Neural cell (in vitro differentiated cells): ENCODE measurements around the gene SLC1A2.

Experiments
- CTCF ChIP-seq: fragments of 450-650 bp; IDR thresholded peaks from 2 replicates; pipeline ENCODE4 v1.5.1; 2014; ENCODE audit warnings: antibody characterized with exemption, mild to moderate bottlenecking, moderate library complexity; ENCODE audit not compliant: poor library complexity, severe bottlenecking
- EP300 ChIP-seq: fragments of 450-650 bp; conservative IDR thresholded peaks from 2 replicates; pipeline ENCODE4 v1.6.1; 2014; ENCODE audit warnings: antibody characterized with exemption, mild to moderate bottlenecking, moderate library complexity; ENCODE audit not compliant: poor library complexity, severe bottlenecking
- EZH2 ChIP-seq: fragments of 200-600, 300-800 bp; shearing (Covaris generic), sonication (generic); IDR thresholded peaks from 2 replicates; pipeline ENCODE4 v1.6.1; 2014; ENCODE audit warnings: antibody characterized with exemption, low read length, borderline replicate concordance, mild to moderate bottlenecking; ENCODE audit not compliant: insufficient read depth, poor library complexity, severe bottlenecking
- MXI1 ChIP-seq: fragments of 450-650 bp; conservative IDR thresholded peaks from 2 replicates; pipeline ENCODE4 v1.6.1; 2014; ENCODE audit warnings: antibody characterized with exemption, mild to moderate bottlenecking; ENCODE audit not compliant: poor library complexity, severe bottlenecking
- POLR2AphosphoS5 ChIP-seq: IDR thresholded peaks from 2 replicates; pipeline ENCODE4 v1.6.1; 2012
- RAD21 ChIP-seq: fragments of 450-650 bp; conservative IDR thresholded peaks from 2 replicates; pipeline ENCODE4 v1.6.1; 2014; ENCODE audit warnings: antibody characterized with exemption, mild to moderate bottlenecking, moderate library complexity
- SMC3 ChIP-seq: fragments of 450-650 bp; conservative IDR thresholded peaks from 2 replicates; pipeline ENCODE4 v1.6.1; 2014; ENCODE audit warnings: antibody characterized with exemption, mild to moderate bottlenecking, moderate library complexity; ENCODE audit not compliant: poor library complexity
- TAF1 ChIP-seq: IDR thresholded peaks from 2 replicates; pipeline ENCODE4 v1.6.1; 2012; ENCODE audit warnings: low read depth
- TF ChIP-seq, protein P1 (sequence below): IDR thresholded peaks from 2 replicates; pipeline ENCODE4 v1.6.1; 2012; ENCODE audit warnings: borderline replicate concordance

- TF ChIP-seq CTCF (no peak), POLR2AphosphoS5 (no peak), TAF1 (no peak), EZH2 (no peak), SMC3 (no peak), EP300 (no peak), RAD21 (no peak), MXI1 (no peak)
- TF ChIP-seq, protein P1, sequence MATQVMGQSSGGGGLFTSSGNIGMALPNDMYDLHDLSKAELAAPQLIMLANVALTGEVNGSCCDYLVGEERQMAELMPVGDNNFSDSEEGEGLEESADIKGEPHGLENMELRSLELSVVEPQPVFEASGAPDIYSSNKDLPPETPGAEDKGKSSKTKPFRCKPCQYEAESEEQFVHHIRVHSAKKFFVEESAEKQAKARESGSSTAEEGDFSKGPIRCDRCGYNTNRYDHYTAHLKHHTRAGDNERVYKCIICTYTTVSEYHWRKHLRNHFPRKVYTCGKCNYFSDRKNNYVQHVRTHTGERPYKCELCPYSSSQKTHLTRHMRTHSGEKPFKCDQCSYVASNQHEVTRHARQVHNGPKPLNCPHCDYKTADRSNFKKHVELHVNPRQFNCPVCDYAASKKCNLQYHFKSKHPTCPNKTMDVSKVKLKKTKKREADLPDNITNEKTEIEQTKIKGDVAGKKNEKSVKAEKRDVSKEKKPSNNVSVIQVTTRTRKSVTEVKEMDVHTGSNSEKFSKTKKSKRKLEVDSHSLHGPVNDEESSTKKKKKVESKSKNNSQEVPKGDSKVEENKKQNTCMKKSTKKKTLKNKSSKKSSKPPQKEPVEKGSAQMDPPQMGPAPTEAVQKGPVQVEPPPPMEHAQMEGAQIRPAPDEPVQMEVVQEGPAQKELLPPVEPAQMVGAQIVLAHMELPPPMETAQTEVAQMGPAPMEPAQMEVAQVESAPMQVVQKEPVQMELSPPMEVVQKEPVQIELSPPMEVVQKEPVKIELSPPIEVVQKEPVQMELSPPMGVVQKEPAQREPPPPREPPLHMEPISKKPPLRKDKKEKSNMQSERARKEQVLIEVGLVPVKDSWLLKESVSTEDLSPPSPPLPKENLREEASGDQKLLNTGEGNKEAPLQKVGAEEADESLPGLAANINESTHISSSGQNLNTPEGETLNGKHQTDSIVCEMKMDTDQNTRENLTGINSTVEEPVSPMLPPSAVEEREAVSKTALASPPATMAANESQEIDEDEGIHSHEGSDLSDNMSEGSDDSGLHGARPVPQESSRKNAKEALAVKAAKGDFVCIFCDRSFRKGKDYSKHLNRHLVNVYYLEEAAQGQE, result no peak
These were observed 130.4 kb downstream of the SLC1A2 start for GRCh38 chr11:35288817-35289541.
